Gastroesophageal sphincter (tissue), 4 donors: ENCODE results near the gene ERVH48-1. TPM values are rescaled to one million over a fixed set of nuclear protein-coding genes. Genes with fewer than 3 reads are reported as not detected.
"Not testable (repeated sequence)": the region's sequence is repeated elsewhere in the genome, so short reads cannot be mapped to it uniquely, and the experiment has no call there.

Source experiments
- ATAC-seq: fragments of 150-250 bp; one replicate; pipeline ENCODE4 v1.9.1; 2016; ENCODE audit warnings: mild to moderate bottlenecking, moderate library complexity
- H3K27ac ChIP-seq, 4 donors: fragments of 200-600 bp; sonication (generic) in 3 of 4; 1 replicate in 3 of 4; 2 replicates in 1 of 4; pipeline ENCODE4 v1.5.1; 2016 to 2019
- H3K27me3 ChIP-seq: fragments of 200-600 bp; sonication (generic); one replicate; pipeline ENCODE4 v1.5.1; 2019
- H3K36me3 ChIP-seq, 2 donors: fragments of 200-600 bp; sonication (generic); one replicate each; pipeline ENCODE4 v1.5.1; 2019; ENCODE audit warnings: control low read depth in 1 of 2
- H3K4me1 ChIP-seq, 3 donors: fragments of 200-600 bp; sonication (generic); 1 replicate in 2 of 3; 2 replicates in 1 of 3; pipeline ENCODE4 v1.5.1; 2016 to 2019; ENCODE audit warnings: control low read depth in 2 of 3
- H3K4me3 ChIP-seq, 2 donors: fragments of 200-600 bp; sonication (generic); one replicate each; pipeline ENCODE4 v1.5.1; 2019; ENCODE audit warnings: mild to moderate bottlenecking in 1 of 2, moderate library complexity in 1 of 2
- H3K9me3 ChIP-seq, 3 donors: fragments of 200-600 bp; sonication (generic); one replicate each; pipeline ENCODE4 v1.5.1; 2017 to 2019; ENCODE audit warnings: control low read depth in 2 of 3
- EP300 ChIP-seq: sonication (generic); formaldehyde crosslinking; IDR thresholded peaks from one replicate; pipeline ENCODE4 v1.6.1; 2017; ENCODE audit warnings: antibody characterized with exemption, mild to moderate bottlenecking
- POLR2A ChIP-seq, 2 donors: fragments of 450-650 bp; IDR thresholded peaks; one replicate each; pipeline ENCODE4 v1.6.1; 2017; ENCODE audit warnings: antibody characterized with exemption in 2 of 2, mild to moderate bottlenecking in 2 of 2, moderate library complexity in 1 of 2
- POLR2AphosphoS5 ChIP-seq: sonication (generic); formaldehyde crosslinking; IDR thresholded peaks from one replicate; pipeline ENCODE4 v1.6.1; 2017; ENCODE audit warnings: antibody characterized with exemption
- WGBS, 2 donors: methylation state at CpG; one replicate each; pipeline ENCODE4 v1.1.5; 2018; ENCODE audit warnings: low coverage in 1 of 2; 5-methylcytosine and 5-hydroxymethylcytosine counted together
- total RNA-seq, 4 donors: library from RNA; depleted of rRNA; stranded (reverse); fragments of >200 nt; gene quantifications; one replicate each; pipeline ENCODE4 v1.1.0, GENCODE V29; 2016
- TF ChIP-seq, protein P1 (sequence below), 4 experiments: fragments of 200-600 bp in 2 of 4; fragments of 450-650 bp in 2 of 4; sonication (generic) in 1 of 4; IDR thresholded peaks; one replicate each; pipeline ENCODE4 v1.5.1; 2017 to 2019; ENCODE audit warnings: antibody characterized with exemption in 4 of 4, mild to moderate bottlenecking in 2 of 4, moderate library complexity in 2 of 4

ERVH48-1 gene
- total RNA-seq, 4 donors from 2014 or later = not detected

GRCh38 chr21:42964086-42964485 is 38.7 kb upstream of the ERVH48-1 start:
- TF ChIP-seq POLR2AphosphoS5 (no peak), EP300 (no peak), POLR2A (IDR thresholded peaks at IDR 0.05) (no peak)
- TF ChIP-seq, protein P1, sequence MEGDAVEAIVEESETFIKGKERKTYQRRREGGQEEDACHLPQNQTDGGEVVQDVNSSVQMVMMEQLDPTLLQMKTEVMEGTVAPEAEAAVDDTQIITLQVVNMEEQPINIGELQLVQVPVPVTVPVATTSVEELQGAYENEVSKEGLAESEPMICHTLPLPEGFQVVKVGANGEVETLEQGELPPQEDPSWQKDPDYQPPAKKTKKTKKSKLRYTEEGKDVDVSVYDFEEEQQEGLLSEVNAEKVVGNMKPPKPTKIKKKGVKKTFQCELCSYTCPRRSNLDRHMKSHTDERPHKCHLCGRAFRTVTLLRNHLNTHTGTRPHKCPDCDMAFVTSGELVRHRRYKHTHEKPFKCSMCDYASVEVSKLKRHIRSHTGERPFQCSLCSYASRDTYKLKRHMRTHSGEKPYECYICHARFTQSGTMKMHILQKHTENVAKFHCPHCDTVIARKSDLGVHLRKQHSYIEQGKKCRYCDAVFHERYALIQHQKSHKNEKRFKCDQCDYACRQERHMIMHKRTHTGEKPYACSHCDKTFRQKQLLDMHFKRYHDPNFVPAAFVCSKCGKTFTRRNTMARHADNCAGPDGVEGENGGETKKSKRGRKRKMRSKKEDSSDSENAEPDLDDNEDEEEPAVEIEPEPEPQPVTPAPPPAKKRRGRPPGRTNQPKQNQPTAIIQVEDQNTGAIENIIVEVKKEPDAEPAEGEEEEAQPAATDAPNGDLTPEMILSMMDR (IDR thresholded peaks at IDR 0.05) = no peak
- Histone ChIP-seq H3K27me3 (no peaks in the 10 kb centered on the region), H3K27ac (no peak overlapping the region), H3K4me3 (no peak overlapping the region), H3K36me3 (no peaks in the 10 kb centered on the region), H3K9me3 (no peaks in the 10 kb centered on the region), H3K4me1 (no peaks in the 10 kb centered on the region)
- WGBS, 2 donors = 72 to 83% methylated on average over 1 to 3 of the region's 9 CpGs
- no peak for ATAC-seq

- no peaks in the 10 kb centered on the region for H3K27me3 ChIP-seq
- H3K4me3 ChIP-seq = no peak overlapping the region
- no peak for ATAC-seq
- TF ChIP-seq EP300 (no peak), POLR2AphosphoS5 (no peak), POLR2A (IDR thresholded peaks at IDR 0.05) (no peak)
- TF ChIP-seq, protein P1 (IDR thresholded peaks at IDR 0.05) = no peak
- 57% methylated on average over 4 of the region's 6 CpGs; no CpG with 5 or more reads in 1 of the 2 donors for WGBS, 2 donors
- no peaks in the 10 kb centered on the region for H3K4me1 ChIP-seq
- no peak overlapping the region for H3K27ac ChIP-seq
- no peaks in the 10 kb centered on the region for H3K36me3 ChIP-seq
- H3K9me3 ChIP-seq = no peaks in the 10 kb centered on the region
Measured at GRCh38 chr21:42962380-42963007, 37.1 kb upstream of the ERVH48-1 start.

GRCh38 chr21:42959728-42960127 is 34.3 kb upstream of the ERVH48-1 start:
- no peak overlapping the region for H3K27ac ChIP-seq
- no peaks in the 10 kb centered on the region for H3K27me3 ChIP-seq
- no peak overlapping the region for H3K4me3 ChIP-seq
- H3K36me3 ChIP-seq = no peaks in the 10 kb centered on the region
- no peaks in the 10 kb centered on the region for H3K4me1 ChIP-seq
- no peak for ATAC-seq
- H3K9me3 ChIP-seq = no peaks in the 10 kb centered on the region
- TF ChIP-seq POLR2A (IDR thresholded peaks at IDR 0.05) = no peak
- TF ChIP-seq, protein P1 (IDR thresholded peaks at IDR 0.05) = no peak
- TF ChIP-seq POLR2AphosphoS5 = no peak
- TF ChIP-seq EP300 = no peak
- 77 to 84% methylated on average over 3 of the region's 3 CpGs for WGBS, 2 donors

DNA sequence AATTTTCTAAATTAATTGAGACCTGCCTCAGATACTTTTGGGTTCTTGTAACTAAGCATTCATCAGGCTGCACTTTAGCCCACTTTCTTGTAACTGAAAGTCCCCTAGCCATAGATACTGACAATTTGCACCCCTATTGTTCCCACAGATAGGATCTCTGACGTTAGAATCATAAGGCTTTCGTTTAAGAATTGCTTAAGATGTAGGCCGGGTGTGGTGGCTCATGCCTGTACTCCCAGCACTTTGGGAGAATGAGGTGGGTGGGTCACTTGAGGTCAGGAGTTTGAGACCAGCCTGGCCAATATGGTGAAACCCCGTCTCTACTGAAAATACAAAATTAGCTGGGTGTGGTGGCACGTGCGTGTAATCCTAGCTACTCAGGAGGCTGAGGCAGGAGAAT is 32.7 kb upstream of the ERVH48-1 start:
- not testable (repeated sequence) for H3K4me1 ChIP-seq, H3K36me3 ChIP-seq, H3K9me3 ChIP-seq, H3K4me3 ChIP-seq, H3K27me3 ChIP-seq, H3K27ac ChIP-seq, ATAC-seq
- WGBS, 2 donors = 80 to 85% methylated on average over 3 to 5 of the region's 6 CpGs

- no peaks in the 10 kb centered on the region for H3K36me3 ChIP-seq
- H3K4me1 ChIP-seq = no peaks in the 10 kb centered on the region
- WGBS, 2 donors = 82 to 87% methylated on average over 9 to 13 of the region's 13 CpGs
- TF ChIP-seq EP300 (no peak), POLR2AphosphoS5 (no peak), POLR2A (IDR thresholded peaks at IDR 0.05) (no peak)
- no peak overlapping the region for H3K4me3 ChIP-seq
- no peak overlapping the region for H3K27ac ChIP-seq
- H3K27me3 ChIP-seq = no peaks in the 10 kb centered on the region
- H3K9me3 ChIP-seq = no peaks in the 10 kb centered on the region
- no peak for ATAC-seq
Measured at GRCh38 chr21:42956824-42957630, 31.6 kb upstream of the ERVH48-1 start.

GRCh38 chr21:42951193-42951592 is 25.8 kb upstream of the ERVH48-1 start:
- not testable (repeated sequence) for H3K9me3 ChIP-seq, H3K4me3 ChIP-seq, H3K36me3 ChIP-seq, H3K27ac ChIP-seq, H3K27me3 ChIP-seq, H3K4me1 ChIP-seq, ATAC-seq
- WGBS, 2 donors = 93 to 98% methylated on average over 7 to 9 of the region's 9 CpGs

DNA sequence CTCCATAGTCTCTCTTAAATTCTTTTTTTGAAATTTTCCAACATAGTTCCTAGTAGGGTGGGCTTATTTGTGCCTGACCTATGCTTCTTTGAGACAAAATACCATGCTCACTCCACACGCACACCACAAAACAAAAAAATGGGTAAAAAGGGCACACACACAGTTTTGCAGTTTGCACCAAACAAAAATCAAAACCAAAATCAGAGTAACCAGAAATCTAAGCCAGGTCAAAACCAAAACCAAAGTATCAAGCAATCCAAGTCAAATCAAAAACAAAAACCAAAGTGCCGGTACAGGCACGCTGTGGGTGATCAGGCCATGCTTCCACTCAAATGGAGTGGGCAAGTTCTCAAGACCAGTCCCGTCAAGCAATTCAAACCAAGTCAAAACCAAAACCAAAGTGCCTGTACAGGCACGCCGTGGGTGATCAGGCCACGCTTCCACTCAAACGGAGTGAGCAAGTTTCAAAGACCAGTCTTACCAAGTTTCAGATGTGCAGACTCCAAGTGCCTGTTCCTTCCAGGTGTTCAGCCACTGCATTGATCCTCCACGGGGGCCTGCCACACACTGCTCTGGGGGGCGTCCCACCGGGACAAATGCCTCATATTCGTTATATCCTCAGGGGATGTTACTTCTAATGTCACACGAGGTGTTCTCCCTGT is 23.8 kb upstream of the ERVH48-1 start:
- ATAC-seq, H3K4me3 ChIP-seq, H3K27me3 ChIP-seq, H3K36me3 ChIP-seq, H3K4me1 ChIP-seq, H3K27ac ChIP-seq, H3K9me3 ChIP-seq: not testable (repeated sequence)
- WGBS, 2 donors = 77 to 91% methylated on average over 8 to 11 of the region's 13 CpGs
